Natural killer cell (primary cell): ENCODE measurements around the gene FAM181A. TPM values are rescaled to one million over a fixed set of nuclear protein-coding genes. Genes with fewer than 3 reads are reported as not detected.

ENCODE experiments used
- ATAC-seq, 3 donors: fragments of 150-1000 bp in 2 of 3; fragments of 200-7000 bp in 1 of 3; cut with Tn5 transposase; 1 replicate in 1 of 3; 2 replicates in 2 of 3; pipeline ENCODE4 v1.10.0; 2021; ENCODE audit warnings: mild to moderate bottlenecking in 2 of 3, moderate library complexity in 2 of 3
- DNase-seq, 2 donors: peaks; one replicate each; pipeline versions ENCODE4 v3.0.0 to v3.0.0-alpha.2; 2013 to 2021; ENCODE audit warnings: mixed read lengths in 1 of 2
- H3K27ac ChIP-seq: one replicate; pipeline ENCODE4 v1.5.1; 2013; ENCODE audit warnings: mild to moderate bottlenecking, low read length
- H3K27me3 ChIP-seq: one replicate; pipeline ENCODE4 v1.6.1; 2013; ENCODE audit warnings: low read length; ENCODE audit not compliant: control insufficient read depth, insufficient read depth
- H3K36me3 ChIP-seq: one replicate; pipeline ENCODE4 v1.6.1; 2013; ENCODE audit warnings: low read length; ENCODE audit not compliant: control insufficient read depth, insufficient read depth
- H3K4me1 ChIP-seq: one replicate; pipeline ENCODE4 v1.6.1; 2013; ENCODE audit warnings: low read length; ENCODE audit not compliant: control insufficient read depth, insufficient read depth
- H3K4me3 ChIP-seq: one replicate; pipeline ENCODE4 v1.5.1; 2013; ENCODE audit warnings: low read length
- H3K9me3 ChIP-seq: one replicate; pipeline ENCODE4 v1.6.1; 2013; ENCODE audit warnings: low read length; ENCODE audit not compliant: control insufficient read depth, insufficient read depth
- H3K27ac Mint-ChIP-seq, 2 donors: one replicate each; pipeline ENCODE4 v1.8.0; 2022; ENCODE audit warnings: mild to moderate bottlenecking in 2 of 2, mixed read lengths in 2 of 2, moderate library complexity in 1 of 2
- H3K27me3 Mint-ChIP-seq, 2 donors: one replicate each; pipeline ENCODE4 v1.8.0; 2022; ENCODE audit warnings: low read depth in 2 of 2, mixed read lengths in 2 of 2
- H3K36me3 Mint-ChIP-seq: one replicate; pipeline ENCODE4 v1.8.0; 2022; ENCODE audit warnings: mixed read lengths
- H3K4me1 Mint-ChIP-seq, 2 donors: one replicate each; pipeline ENCODE4 v1.8.0; 2022; ENCODE audit warnings: mixed read lengths in 2 of 2
- H3K4me3 Mint-ChIP-seq: one replicate; pipeline ENCODE4 v1.8.0; 2022; ENCODE audit warnings: mild to moderate bottlenecking, moderate library complexity, mixed read lengths
- H3K9me3 Mint-ChIP-seq, 2 donors: one replicate each; pipeline ENCODE4 v1.8.0; 2022; ENCODE audit warnings: mixed read lengths in 2 of 2
- WGBS: methylation state at CpG from one replicate; pipeline ENCODE4 v1.1.7; 2013; ENCODE audit warnings: missing lambda C conversion rate; ENCODE audit not compliant: insufficient coverage; 5-methylcytosine and 5-hydroxymethylcytosine counted together
- intact Hi-C: fragments of 100-400 bp; cut with micrococcal nuclease; formaldehyde crosslinking; loops from one replicate; pipeline ENCODE4 v1.14.2; 2022
- total RNA-seq, 4 donors: library from RNA; stranded (reverse); fragments of 120-200 nt in 1 of 4; gene quantifications; one replicate each; pipeline versions ENCODE4 v1.2.3 to v1.2.4, GENCODE V29; 2013 to 2022
- TF ChIP-seq, protein P1 (sequence below): fragments of 200-600 bp; IDR thresholded peaks from one replicate; pipeline ENCODE4 v1.8.0; 2022; ENCODE audit warnings: antibody characterized with exemption

FAM181A gene
- total RNA-seq, 3 donors from 2014 or later (not counting 1 experiment from before 2014, with no cell fraction given) = not detected

DNA sequence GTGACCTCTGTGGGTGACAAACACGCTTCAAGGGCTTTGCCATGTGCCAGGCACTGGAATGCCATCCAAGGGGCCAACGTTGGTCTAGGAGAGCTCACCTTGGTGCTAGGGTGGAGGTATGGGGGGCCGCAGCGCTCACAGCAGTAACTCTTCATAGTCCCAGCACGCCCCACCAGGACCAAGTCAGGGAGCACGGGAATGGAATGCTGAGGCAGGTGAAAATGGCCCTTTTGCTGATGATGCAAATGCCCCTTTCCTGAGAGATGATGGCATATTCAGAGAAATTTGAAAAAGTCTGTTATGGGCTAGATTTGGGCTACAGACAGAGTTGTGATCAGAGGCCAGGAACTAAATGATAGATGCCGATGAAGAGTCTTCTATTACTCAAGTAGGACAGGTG lies 10.0 kb upstream of the FAM181A start:
- H3K4me1 Mint-ChIP-seq = no peaks in the 10 kb centered on the region
- 89% methylated on average over 7 of the region's 7 CpGs for WGBS

DNA sequence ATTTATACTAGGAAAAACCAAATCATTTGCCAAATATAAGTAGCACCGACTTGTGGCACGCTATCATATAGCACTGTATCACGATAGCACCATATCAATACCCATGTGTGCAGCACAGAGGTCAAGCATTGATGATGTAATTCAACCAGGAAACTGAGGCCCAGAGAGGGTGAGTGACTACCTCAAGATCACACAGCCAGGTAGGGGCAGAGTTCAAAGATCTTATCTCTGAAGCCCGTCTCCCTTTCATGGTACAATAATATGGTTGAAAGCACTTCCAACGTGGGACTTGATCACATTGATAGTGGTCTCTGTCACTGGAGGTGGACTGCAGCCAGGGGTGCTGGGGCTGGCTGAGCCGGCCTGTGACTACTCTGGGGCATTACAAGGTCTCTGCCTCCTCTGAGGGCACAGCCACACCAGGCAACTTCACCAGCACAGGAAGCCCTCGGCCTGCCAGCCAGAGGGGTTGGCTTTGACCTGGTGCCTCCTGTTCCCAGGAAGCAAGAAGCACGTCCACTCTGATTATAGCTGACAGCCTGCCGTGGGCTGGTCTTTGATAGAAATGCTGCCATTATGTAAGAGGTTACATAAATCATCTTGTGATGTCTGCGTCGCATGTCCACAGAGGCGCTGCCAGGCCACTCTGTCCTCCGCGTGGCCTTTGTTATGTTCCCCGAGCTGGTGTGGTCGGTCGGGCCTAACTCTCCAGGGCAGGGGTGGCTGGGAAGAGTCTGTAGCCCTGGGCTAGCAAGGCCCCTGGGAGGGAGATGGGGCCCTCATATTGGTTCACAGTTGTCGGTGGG lies 5.9 kb upstream of the FAM181A start:
- Histone ChIP-seq H3K4me3 (no peak overlapping the region), H3K9me3 (no peaks in the 10 kb centered on the region), H3K27ac (no peak overlapping the region), H3K4me1 (no peaks in the 10 kb centered on the region), H3K36me3 (no peaks in the 10 kb centered on the region), H3K27me3 (no peaks in the 10 kb centered on the region)
- WGBS = 91% methylated on average over 18 of the region's 18 CpGs
- TF ChIP-seq, protein P1, sequence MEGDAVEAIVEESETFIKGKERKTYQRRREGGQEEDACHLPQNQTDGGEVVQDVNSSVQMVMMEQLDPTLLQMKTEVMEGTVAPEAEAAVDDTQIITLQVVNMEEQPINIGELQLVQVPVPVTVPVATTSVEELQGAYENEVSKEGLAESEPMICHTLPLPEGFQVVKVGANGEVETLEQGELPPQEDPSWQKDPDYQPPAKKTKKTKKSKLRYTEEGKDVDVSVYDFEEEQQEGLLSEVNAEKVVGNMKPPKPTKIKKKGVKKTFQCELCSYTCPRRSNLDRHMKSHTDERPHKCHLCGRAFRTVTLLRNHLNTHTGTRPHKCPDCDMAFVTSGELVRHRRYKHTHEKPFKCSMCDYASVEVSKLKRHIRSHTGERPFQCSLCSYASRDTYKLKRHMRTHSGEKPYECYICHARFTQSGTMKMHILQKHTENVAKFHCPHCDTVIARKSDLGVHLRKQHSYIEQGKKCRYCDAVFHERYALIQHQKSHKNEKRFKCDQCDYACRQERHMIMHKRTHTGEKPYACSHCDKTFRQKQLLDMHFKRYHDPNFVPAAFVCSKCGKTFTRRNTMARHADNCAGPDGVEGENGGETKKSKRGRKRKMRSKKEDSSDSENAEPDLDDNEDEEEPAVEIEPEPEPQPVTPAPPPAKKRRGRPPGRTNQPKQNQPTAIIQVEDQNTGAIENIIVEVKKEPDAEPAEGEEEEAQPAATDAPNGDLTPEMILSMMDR = no peak
- ATAC-seq (no peak), DNase-seq (no peak)
- no peaks in the 10 kb centered on the region for H3K4me1 Mint-ChIP-seq
- intact Hi-C loops = no loop called here
- no peak overlapping the region for H3K4me3 Mint-ChIP-seq
- no peak overlapping the region for H3K27ac Mint-ChIP-seq
- H3K27me3 Mint-ChIP-seq = peaks cover 7 to 8% of the 10 kb centered on the region in 2 donors
- peaks cover 0 to 3% of the 10 kb centered on the region in 2 donors for H3K9me3 Mint-ChIP-seq
- no peaks in the 10 kb centered on the region for H3K36me3 Mint-ChIP-seq

More for the DNA sequence above, 10.0 kb upstream of the FAM181A start:
- Histone ChIP-seq H3K9me3 (peaks cover 8% of the 10 kb centered on the region), H3K36me3 (no peaks in the 10 kb centered on the region), H3K27me3 (no peaks in the 10 kb centered on the region), H3K27ac (no peak overlapping the region), H3K4me1 (no peaks in the 10 kb centered on the region), H3K4me3 (no peak overlapping the region)
- Mint-ChIP-seq H3K27me3 (peaks cover 9 to 15% of the 10 kb centered on the region in 2 donors), H3K9me3 (peaks cover 0 to 3% of the 10 kb centered on the region in 2 donors), H3K36me3 (no peaks in the 10 kb centered on the region), H3K27ac (no peak overlapping the region), H3K4me3 (no peak overlapping the region)
- no peak for ATAC-seq
- intact Hi-C loops = no loop called here
- DNase-seq = no peak
- TF ChIP-seq, protein P1 = no peak

DNA sequence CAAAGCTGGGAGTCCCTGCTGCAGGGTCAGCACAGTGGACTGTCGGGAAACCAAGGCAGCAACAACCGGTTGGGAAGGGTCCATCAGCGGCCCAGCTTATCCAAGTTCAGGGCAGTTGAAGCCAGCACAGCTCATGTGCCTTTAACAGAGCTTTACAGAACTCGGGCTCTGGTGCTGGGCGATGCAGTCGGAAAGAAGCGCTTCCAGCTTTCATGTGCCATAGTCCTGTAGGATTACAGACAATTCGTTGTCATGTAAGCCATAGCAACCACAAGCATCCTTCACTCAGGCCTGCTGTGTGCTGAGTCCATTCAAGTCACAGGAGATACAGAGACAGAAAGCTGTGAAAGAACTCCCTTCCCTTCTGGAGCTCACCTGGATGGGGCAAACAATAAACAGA lies 3.5 kb upstream of the FAM181A start:
- DNase-seq = no peak

More for the DNA sequence above, 3.5 kb upstream of the FAM181A start:
- no peak overlapping the region for H3K27ac Mint-ChIP-seq
- TF ChIP-seq, protein P1 = no peak
- no peak overlapping the region for H3K27ac ChIP-seq
- H3K4me3 Mint-ChIP-seq = no peak overlapping the region
- no peaks in the 10 kb centered on the region for H3K27me3 ChIP-seq
- no peaks in the 10 kb centered on the region for H3K4me1 Mint-ChIP-seq
- H3K36me3 Mint-ChIP-seq = no peaks in the 10 kb centered on the region
- H3K4me3 ChIP-seq = no peak overlapping the region
- H3K4me1 ChIP-seq = no peaks in the 10 kb centered on the region
- no peak for ATAC-seq
- WGBS = 87% methylated on average over 8 of the region's 8 CpGs
- intact Hi-C loops = no loop called here
- H3K9me3 Mint-ChIP-seq = peaks cover 0 to 3% of the 10 kb centered on the region in 2 donors
- H3K9me3 ChIP-seq = no peaks in the 10 kb centered on the region
- no peaks in the 10 kb centered on the region for H3K27me3 Mint-ChIP-seq
- no peaks in the 10 kb centered on the region for H3K36me3 ChIP-seq
